Measurements from ENCODE around the gene ZNF330.

Gene ZNF330

GRCh38 chr4:141233673-141234072 lies 13.0 kb downstream of the ZNF330 start:
- DNase-seq = no peak

- no peak for DNase-seq
These were observed 17.5 kb downstream of the ZNF330 start for GRCh38 chr4:141238186-141238585.

GRCh38 chr4:141240259-141240658 lies 19.6 kb downstream of the ZNF330 start:
- DNase-seq = no peak

GRCh38 chr4:141240671-141241070 lies 20.0 kb downstream of the ZNF330 start:
- no peak for DNase-seq

GRCh38 chr4:141241986-141242385 lies 21.3 kb downstream of the ZNF330 start:
- no peak for DNase-seq

GRCh38 chr4:141244419-141244818 lies 23.7 kb downstream of the ZNF330 start:
- DNase-seq = no peak

- DNase-seq = no peak
These were observed 25.5 kb downstream of the ZNF330 start for GRCh38 chr4:141246243-141246642.

GRCh38 chr4:141246683-141247429 lies 26.2 kb downstream of the ZNF330 start:
- no peak for DNase-seq

GRCh38 chr4:141247430-141247780 lies 26.7 kb downstream of the ZNF330 start:
- DNase-seq = no peak

- no peak for DNase-seq
These were observed 27.3 kb downstream of the ZNF330 start for GRCh38 chr4:141248029-141248428.

- DNase-seq = no peak
These were observed 27.8 kb downstream of the ZNF330 start for GRCh38 chr4:141248486-141248885.

GRCh38 chr4:141254326-141254725 lies 33.6 kb downstream of the ZNF330 start:
- no peak for DNase-seq

- DNase-seq = no peak
These were observed 34.3 kb downstream of the ZNF330 start for GRCh38 chr4:141255016-141255415.

- DNase-seq = no peak
These were observed 37.9 kb downstream of the ZNF330 start for GRCh38 chr4:141258558-141258957.

GRCh38 chr4:141275834-141276233 lies 55.1 kb downstream of the ZNF330 start:
- no peak for DNase-seq

- no peak for DNase-seq
These were observed 62.5 kb downstream of the ZNF330 start for GRCh38 chr4:141283152-141283551.

GRCh38 chr4:141283563-141283962 lies 62.9 kb downstream of the ZNF330 start:
- DNase-seq = no peak
